T-helper 22 cell (primary cell): Measurements from ENCODE around the gene PPWD1.
"Not testable (repeated sequence)": the region's sequence is repeated elsewhere in the genome, so short reads cannot be mapped to it uniquely, and the experiment has no call there.

Source experiments
- DNase-seq: peaks from one replicate; pipeline ENCODE4 v3.0.0-alpha.2; 2020; ENCODE audit warnings: low read depth

Gene PPWD1

GRCh38 chr5:65562731-65563701 lies at the start of gene PPWD1, which contains the start of gene CENPK:
Gene PPWD1, plus strand, starts transcription at chr5:65563296. Its CDS starts 15 bp downstream, at chr5:65563311.
Gene CENPK, minus strand, starts transcription at chr5:65563168. Its CDS starts 8,261 bp downstream, at chr5:65554907.
- DNase-seq: peak; percentile 91

- no peak for DNase-seq
Measured at GRCh38 chr5:65525726-65526125, 37.4 kb upstream of the PPWD1 start.

- DNase-seq: no peak
Measured at GRCh38 chr5:65530904-65531303, 32.2 kb upstream of the PPWD1 start.

GRCh38 chr5:65535529-65535987 lies 27.5 kb upstream of the PPWD1 start:
- DNase-seq: no peak

GRCh38 chr5:65539827-65540226 lies 23.3 kb upstream of the PPWD1 start:
- DNase-seq: no peak

GRCh38 chr5:65544473-65544872 lies 18.6 kb upstream of the PPWD1 start:
- no peak for DNase-seq

GRCh38 chr5:65546141-65546540 lies 17.0 kb upstream of the PPWD1 start:
- DNase-seq: no peak

GRCh38 chr5:65548281-65548680 lies 14.8 kb upstream of the PPWD1 start:
- no peak for DNase-seq

- no peak for DNase-seq
Measured at GRCh38 chr5:65553941-65554340, 9.2 kb upstream of the PPWD1 start.

GRCh38 chr5:65555287-65555686 lies 7.8 kb upstream of the PPWD1 start:
- DNase-seq: no peak

- no peak for DNase-seq
Measured at GRCh38 chr5:65556181-65556580, 6.9 kb upstream of the PPWD1 start.

GRCh38 chr5:65556718-65557117 lies 6.4 kb upstream of the PPWD1 start:
- no peak for DNase-seq

GRCh38 chr5:65563777-65564176 lies 681 bp downstream of the PPWD1 start:
- DNase-seq: no peak

- DNase-seq: no peak
Measured at GRCh38 chr5:65566505-65566904, 3.4 kb downstream of the PPWD1 start.

- no peak for DNase-seq
Measured at GRCh38 chr5:65570598-65571226, 7.6 kb downstream of the PPWD1 start.

GRCh38 chr5:65577141-65577540 lies 14.0 kb downstream of the PPWD1 start:
- DNase-seq: no peak

GRCh38 chr5:65588694-65589093 lies 25.6 kb downstream of the PPWD1 start:
- DNase-seq: no peak

GRCh38 chr5:65601761-65602160 lies 38.7 kb downstream of the PPWD1 start:
- not testable (repeated sequence) for DNase-seq

GRCh38 chr5:65611524-65611923 lies 48.4 kb downstream of the PPWD1 start:
- DNase-seq: no peak

GRCh38 chr5:65612298-65612907 lies 49.3 kb downstream of the PPWD1 start:
- no peak for DNase-seq

GRCh38 chr5:65620021-65620420 lies 56.9 kb downstream of the PPWD1 start:
- no peak for DNase-seq

- DNase-seq: not testable (repeated sequence)
Measured at GRCh38 chr5:65621961-65622360, 58.9 kb downstream of the PPWD1 start.

GRCh38 chr5:65623482-65623881 lies 60.4 kb downstream of the PPWD1 start:
- DNase-seq: no peak
